IMR-90 (cell line): ENCODE results near the gene VGF. TPM values are rescaled to one million over a fixed set of nuclear protein-coding genes. Genes with fewer than 3 reads are reported as not detected.

Source experiments
- ATAC-seq: fragments of 200-7000 bp; cut with Tn5 transposase; 2 replicates; pipeline ENCODE4 v1.9.1; 2020; ENCODE audit warnings: low read depth, mild to moderate bottlenecking, moderate library complexity
- BruUV-seq: library from RNA; stranded (reverse); fragments of 400-500 nt; replicated peaks from 2 replicates; lab custom pipeline; 2021; lab: Mats Ljungman, UMichigan
- CTCF ChIA-PET: fragments of 300-600 bp; formaldehyde crosslinking; extraction: SDS; loops from one replicate; lab custom pipeline; 2021; ENCODE audit warnings: antibody characterized with exemption; lab: Yijun Ruan, JAX
- POLR2A ChIA-PET: fragments of 300-600 bp; sonication (Branson Sonifier 250); formaldehyde crosslinking; loops from one replicate; lab custom pipeline; 2022; ENCODE audit warnings: antibody characterized with exemption; ENCODE audit not compliant: unreplicated experiment; lab: Charles Lee
- DNase-seq: peaks from one replicate; pipeline ENCODE4 v3.0.0; 2013
- H2AFZ ChIP-seq: replicated peaks from 2 replicates; pipeline ENCODE3; 2013; ENCODE audit warnings: low read length, mild to moderate bottlenecking; ENCODE audit not compliant: poor library complexity
- H2AK5ac ChIP-seq: 2 replicates; pipeline ENCODE4 v1.6.1; 2013; ENCODE audit warnings: low read depth, low read length, inconsistent platforms
- H2AK9ac ChIP-seq: replicated peaks from 2 replicates; pipeline ENCODE3; 2013; ENCODE audit warnings: mild to moderate bottlenecking, low read depth, low read length, moderate library complexity; ENCODE audit not compliant: poor library complexity
- H2BK120ac ChIP-seq: 2 replicates; pipeline ENCODE4 v1.6.1; 2013; ENCODE audit warnings: low read depth, low read length, inconsistent platforms
- H2BK15ac ChIP-seq: 3 replicates; pipeline ENCODE4 v1.6.1; 2013; ENCODE audit warnings: low read depth, low read length, inconsistent platforms
- H2BK20ac ChIP-seq: 2 replicates; pipeline ENCODE4 v1.6.1; 2013; ENCODE audit warnings: low read depth, mild to moderate bottlenecking, inconsistent platforms, low read length, moderate library complexity
- H2BK5ac ChIP-seq: 2 replicates; pipeline ENCODE4 v1.6.1; 2013; ENCODE audit warnings: mild to moderate bottlenecking, low read depth, low read length, inconsistent platforms; ENCODE audit not compliant: poor library complexity, severe bottlenecking
- H3K14ac ChIP-seq: replicated peaks from 2 replicates; pipeline ENCODE4 v1.6.1; 2013; ENCODE audit warnings: low read depth, low read length, inconsistent platforms
- H3K18ac ChIP-seq: 2 replicates; pipeline ENCODE4 v1.6.1; 2013; ENCODE audit warnings: low read depth, low read length, control low read depth
- H3K23ac ChIP-seq: 2 replicates; pipeline ENCODE4 v1.6.1; 2013; ENCODE audit warnings: low read depth, low read length, inconsistent platforms
- H3K27ac ChIP-seq: 2 replicates; pipeline ENCODE4 v1.5.1; 2013; ENCODE audit warnings: mild to moderate bottlenecking, control low read depth, low read length; ENCODE audit not compliant: insufficient read depth
- H3K27me3 ChIP-seq: 2 replicates; pipeline ENCODE4 v1.6.1; 2013; ENCODE audit warnings: low read length; ENCODE audit not compliant: control insufficient read depth, insufficient read depth
- H3K36me3 ChIP-seq: 2 replicates; pipeline ENCODE4 v1.6.1; 2013; ENCODE audit warnings: low read length, mixed read lengths; ENCODE audit not compliant: control insufficient read depth, insufficient read depth
- H3K4ac ChIP-seq: 2 replicates; pipeline ENCODE4 v1.6.1; 2013; ENCODE audit warnings: low read depth, low read length, inconsistent platforms
- H3K4me1 ChIP-seq: 2 replicates; pipeline ENCODE4 v1.6.1; 2013; ENCODE audit warnings: low read length, mixed read lengths; ENCODE audit not compliant: control insufficient read depth, insufficient read depth
- H3K4me2 ChIP-seq: 2 replicates; pipeline ENCODE4 v1.6.1; 2013; ENCODE audit warnings: low read depth, mild to moderate bottlenecking, control low read depth, low read length, moderate library complexity
- H3K4me3 ChIP-seq: 2 replicates; pipeline ENCODE4 v1.5.1; 2013; ENCODE audit warnings: low read depth, mild to moderate bottlenecking, control low read depth, low read length, moderate library complexity; ENCODE audit not compliant: insufficient read depth
- H3K56ac ChIP-seq: 2 replicates; pipeline ENCODE4 v1.6.1; 2013; ENCODE audit warnings: low read length, inconsistent platforms; ENCODE audit not compliant: insufficient read depth; ENCODE audit errors: extremely low read depth
- H3K79me1 ChIP-seq, 2 experiments: 2 replicates each; pipeline ENCODE4 v1.6.1; 2013; ENCODE audit warnings: low read length in 2 of 2, inconsistent platforms in 1 of 2, low read depth in 1 of 2
- H3K9ac ChIP-seq: 2 replicates; pipeline ENCODE4 v1.6.1; 2013; ENCODE audit warnings: low read depth, low read length, control low read depth
- H3K9me1 ChIP-seq: 2 replicates; pipeline ENCODE4 v1.6.1; 2013; ENCODE audit warnings: low read length, inconsistent platforms; ENCODE audit not compliant: insufficient read depth
- H3K9me3 ChIP-seq: 2 replicates; pipeline ENCODE4 v1.6.1; 2013; ENCODE audit warnings: low read length; ENCODE audit not compliant: control insufficient read depth, insufficient read depth
- H4K20me1 ChIP-seq: 2 replicates; pipeline ENCODE4 v1.6.1; 2013; ENCODE audit warnings: low read length, inconsistent platforms; ENCODE audit not compliant: insufficient read depth
- H4K5ac ChIP-seq: 2 replicates; pipeline ENCODE4 v1.6.1; 2013; ENCODE audit warnings: mild to moderate bottlenecking, low read depth, low read length, control low read depth
- H4K8ac ChIP-seq, 2 experiments: 2 replicates each; pipeline ENCODE4 v1.6.1; 2013; ENCODE audit warnings: low read depth in 2 of 2, low read length in 2 of 2, control low read depth in 1 of 2, inconsistent platforms in 1 of 2
- H4K91ac ChIP-seq: 2 replicates; pipeline ENCODE4 v1.6.1; 2013; ENCODE audit warnings: low read depth, low read length, inconsistent platforms; ENCODE audit not compliant: insufficient read depth
- CEBPB ChIP-seq: IDR thresholded peaks from 2 replicates; pipeline ENCODE4 v1.6.1; 2012; ENCODE audit warnings: low read depth, low read length, improper control_type of control experiment
- CHD1 ChIP-seq: IDR thresholded peaks from 2 replicates; pipeline ENCODE4 v1.6.1; 2012; ENCODE audit warnings: low read depth, low read length, improper control_type of control experiment
- FOS ChIP-seq: fragments of 150-350 bp; IDR thresholded peaks from 2 replicates; pipeline ENCODE4 v1.6.1; 2016; ENCODE audit warnings: low read depth, low read length
- MAFK ChIP-seq: IDR thresholded peaks from 2 replicates; pipeline ENCODE4 v1.6.1; 2012; ENCODE audit warnings: low read depth, low read length, improper control_type of control experiment
- MAZ ChIP-seq: IDR thresholded peaks from 2 replicates; pipeline ENCODE4 v1.6.1; 2012; ENCODE audit warnings: low read depth, mild to moderate bottlenecking, low read length, improper control_type of control experiment, moderate library complexity, borderline replicate concordance
- MXI1 ChIP-seq: IDR thresholded peaks from 2 replicates; pipeline ENCODE4 v1.6.1; 2012; ENCODE audit warnings: low read depth, mild to moderate bottlenecking, low read length, moderate library complexity, borderline replicate concordance
- NFE2L2 ChIP-seq: fragments of 150-350 bp; IDR thresholded peaks from 2 replicates; pipeline ENCODE4 v1.6.1; 2016; ENCODE audit warnings: low read depth, mild to moderate bottlenecking, low read length
- POLR2A ChIP-seq: IDR thresholded peaks from 2 replicates; pipeline ENCODE4 v1.6.1; 2012; ENCODE audit warnings: mild to moderate bottlenecking, low read depth, low read length
- RAD21 ChIP-seq: IDR thresholded peaks from 2 replicates; pipeline ENCODE4 v1.6.1; 2012; ENCODE audit warnings: low read length, improper control_type of control experiment
- RCOR1 ChIP-seq: IDR thresholded peaks from 2 replicates; pipeline ENCODE4 v1.6.1; 2012; ENCODE audit warnings: mild to moderate bottlenecking, low read length, improper control_type of control experiment; ENCODE audit not compliant: insufficient replicate concordance
- SMC3 ChIP-seq: fragments of 150-350 bp; IDR thresholded peaks from 2 replicates; pipeline ENCODE4 v1.6.1; 2016; ENCODE audit warnings: low read depth, mild to moderate bottlenecking, antibody characterized with exemption, low read length, moderate library complexity
- WGBS, 2 experiments: methylation state at CpG; one replicate each; pipeline versions ENCODE4 v1.1.5 to v1.1.7; 2013; ENCODE audit warnings: missing lambda C conversion rate in 2 of 2; ENCODE audit not compliant: insufficient read length in 1 of 2; ENCODE audit errors: extremely low coverage in 2 of 2; 5-methylcytosine and 5-hydroxymethylcytosine counted together
- dilution Hi-C: fragments of 300-500 bp; cut with HindIII; formaldehyde crosslinking; loops from one replicate; pipeline ENCODE4 v1.14.3; 2018; ENCODE audit warnings: low sequenced_read_pairs; ENCODE audit not compliant: unreplicated experiment
- in situ Hi-C: fragments of 300-500 bp; cut with MboI; formaldehyde crosslinking; loops from 3 replicates; pipeline ENCODE4 v1.14.3; 2019; ENCODE audit warnings: low sequenced_read_pairs, inconsistent platforms, mixed read lengths
- intact Hi-C: fragments of 100-400 bp; cut with micrococcal nuclease; formaldehyde crosslinking; loops from 2 replicates; pipeline ENCODE4 v1.10.0; 2022
- polyA plus RNA-seq, 3 experiments: library from polyadenylated mRNA; depleted of rRNA; stranded (reverse); fragments of >200 nt; gene quantifications; 2 replicates each; pipeline ENCODE4 v1.2.3, GENCODE V29; 2012; ENCODE audit warnings: low replicate concordance in 1 of 3
- total RNA-seq: library from RNA; depleted of rRNA; stranded (reverse); fragments of >200 nt; gene quantifications from 2 replicates; pipeline ENCODE4 v1.2.3, GENCODE V29; 2012
- TF ChIP-seq, protein P1 (sequence below): fragments of 150-350 bp; IDR thresholded peaks from 2 replicates; pipeline ENCODE4 v1.6.1; 2016; ENCODE audit warnings: low read depth, mild to moderate bottlenecking, low read length, moderate library complexity, borderline replicate concordance
- TF ChIP-seq, protein P2 (sequence below): fragments of 150-350 bp; IDR thresholded peaks from 2 replicates; pipeline ENCODE4 v1.6.1; 2017; ENCODE audit warnings: mild to moderate bottlenecking, antibody characterized with exemption, low read length, low read depth

Gene VGF
- total and polyA plus RNA-seq, 2 of the 4 experiments (the other 2 are of a cell fraction): 0.18 to 0.50 TPM

DNA sequence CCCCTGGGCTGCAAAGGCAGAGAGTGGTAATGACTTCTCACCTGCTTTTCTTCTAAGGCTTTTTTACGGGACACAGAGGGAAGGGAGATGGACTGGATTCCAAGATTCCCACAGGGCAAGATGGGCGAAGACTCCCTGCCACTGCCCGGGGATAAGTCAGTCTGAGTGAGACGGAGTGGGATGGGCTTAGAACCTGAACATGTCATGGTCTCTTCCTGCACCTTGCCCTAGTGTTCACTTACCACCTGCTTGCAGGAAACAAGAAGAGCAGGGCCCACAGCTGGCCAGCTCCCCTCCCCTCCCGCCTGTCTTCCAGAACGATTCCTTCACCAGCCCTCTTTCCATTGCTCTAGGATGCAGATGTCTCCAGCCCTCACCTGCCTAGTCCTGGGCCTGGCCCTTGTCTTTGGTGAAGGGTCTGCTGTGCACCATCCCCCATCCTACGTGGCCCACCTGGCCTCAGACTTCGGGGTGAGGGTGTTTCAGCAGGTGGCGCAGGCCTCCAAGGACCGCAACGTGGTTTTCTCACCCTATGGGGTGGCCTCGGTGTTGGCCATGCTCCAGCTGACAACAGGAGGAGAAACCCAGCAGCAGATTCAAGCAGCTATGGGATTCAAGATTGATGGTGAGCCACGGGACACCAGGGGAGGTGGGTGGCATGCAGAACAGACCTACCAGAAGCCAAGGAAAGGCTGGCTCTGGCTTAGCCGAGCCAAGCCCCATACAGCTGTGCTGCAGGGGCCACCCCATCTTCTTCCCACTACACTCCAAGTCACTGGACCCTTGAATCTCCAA, 37.1 kb downstream of the VGF start:
- ChIA-PET CTCF (interaction anchor here (0.6 kb wide), 1 partner anchor 64 kb away, joined by 3 read pairs; no protein-coding TSS in a partner anchor), POLR2A (interaction anchor here (0.6 to 0.8 kb wide), 3 partner anchors 10 to 40 kb away, joined by 3 to 4 read pairs (median 4); no protein-coding TSS in a partner anchor)
- in situ Hi-C loops: no loop called here
- no peak for TF ChIP-seq RCOR1
- TF ChIP-seq MAZ: no peak; the same call in 1 of the 2 replicates
- TF ChIP-seq NFE2L2: no peak
- no peak for TF ChIP-seq CEBPB
- peak; percentile 67 for TF ChIP-seq POLR2A
- TF ChIP-seq RAD21: no peak
- TF ChIP-seq CHD1: peak; percentile 26
- TF ChIP-seq SMC3: no peak
- TF ChIP-seq, protein P1, sequence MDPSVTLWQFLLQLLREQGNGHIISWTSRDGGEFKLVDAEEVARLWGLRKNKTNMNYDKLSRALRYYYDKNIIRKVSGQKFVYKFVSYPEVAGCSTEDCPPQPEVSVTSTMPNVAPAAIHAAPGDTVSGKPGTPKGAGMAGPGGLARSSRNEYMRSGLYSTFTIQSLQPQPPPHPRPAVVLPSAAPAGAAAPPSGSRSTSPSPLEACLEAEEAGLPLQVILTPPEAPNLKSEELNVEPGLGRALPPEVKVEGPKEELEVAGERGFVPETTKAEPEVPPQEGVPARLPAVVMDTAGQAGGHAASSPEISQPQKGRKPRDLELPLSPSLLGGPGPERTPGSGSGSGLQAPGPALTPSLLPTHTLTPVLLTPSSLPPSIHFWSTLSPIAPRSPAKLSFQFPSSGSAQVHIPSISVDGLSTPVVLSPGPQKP: no peak
- TF ChIP-seq FOS: no peak
- TF ChIP-seq MAFK: no peak
- TF ChIP-seq, protein P2, sequence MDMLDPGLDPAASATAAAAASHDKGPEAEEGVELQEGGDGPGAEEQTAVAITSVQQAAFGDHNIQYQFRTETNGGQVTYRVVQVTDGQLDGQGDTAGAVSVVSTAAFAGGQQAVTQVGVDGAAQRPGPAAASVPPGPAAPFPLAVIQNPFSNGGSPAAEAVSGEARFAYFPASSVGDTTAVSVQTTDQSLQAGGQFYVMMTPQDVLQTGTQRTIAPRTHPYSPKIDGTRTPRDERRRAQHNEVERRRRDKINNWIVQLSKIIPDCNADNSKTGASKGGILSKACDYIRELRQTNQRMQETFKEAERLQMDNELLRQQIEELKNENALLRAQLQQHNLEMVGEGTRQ: no peak; the same call in none of the 2 replicates
- no peak for TF ChIP-seq MXI1

More for the DNA sequence above, 37.1 kb downstream of the VGF start:
- dilution Hi-C loops: no loop called here
- Histone ChIP-seq H3K36me3 (peaks cover 27% of the 10 kb centered on the region), H4K20me1 (peaks cover 48% of the 10 kb centered on the region), H2BK20ac (no peak overlapping the region), H3K27ac (peak overlapping the region; percentile 36), H3K9me3 (no peaks in the 10 kb centered on the region), H3K9ac (peak overlapping the region; percentile 82), H2BK120ac (peak overlapping the region; percentile 62), H3K4me1 (peaks cover 22% of the 10 kb centered on the region), H4K5ac (peak overlapping the region; percentile 34; the same call in 1 of the 2 replicates), H3K27me3 (no peaks in the 10 kb centered on the region), H3K56ac (peak overlapping the region; percentile 56), H4K8ac (peak overlapping the region; percentile 14 to 41; a peak in 2 of 4 replicates), H3K4ac (peak overlapping the region; percentile 69), H2AK9ac (peak overlapping the region; percentile 80), H2BK15ac (no peak overlapping the region; the same call in 2 of the 3 replicates), H3K18ac (peak overlapping the region; percentile 68; the same call in 1 of the 2 replicates), H3K23ac (peak overlapping the region; percentile 55), H2BK5ac (peak overlapping the region; percentile 46), H3K9me1 (peaks cover 13% of the 10 kb centered on the region), H4K91ac (peak overlapping the region; percentile 75), H3K14ac (peak overlapping the region; percentile 53), H3K4me2 (peak overlapping the region; percentile 72), H3K4me3 (peak overlapping the region; percentile 56), H2AFZ (peak overlapping the region; percentile 12), H2AK5ac (peak overlapping the region; percentile 75), H3K79me1 (peaks cover 12 to 68% of the 10 kb centered on the region in 2 experiments; a peak in 3 of 4 replicates)
- ATAC-seq (no peak), DNase-seq (no peak)
- BruUV-seq: no TSS peak
- intact Hi-C loops: no loop called here
- 67% methylated on average over 4 of the region's 14 CpGs; no CpG with 5 or more reads in 1 of the 2 experiments for WGBS, 2 experiments
